ENCODE measurements around the gene LTB4R2. TPM values are rescaled to one million over a fixed set of nuclear protein-coding genes. Genes with fewer than 3 reads are reported as not detected.

The LTB4R2 gene
- total and polyA plus RNA-seq, 2 of the 8 experiments (the other 6 are each of a cell fraction or from before 2014, with no cell fraction given): 5.3 to 6.7 TPM

GRCh38 chr14:24304019-24304387 is 5.9 kb upstream of the LTB4R2 start:
- Histone ChIP-seq H3K36me3 (ENCODE audit: control insufficient read depth in 2 of 4, insufficient read depth in 4 of 4, low read length in 3 of 4) (peaks cover 29 to 42% (median 38%) of the 10 kb centered on the region in 4 experiments), H3K23ac (ENCODE audit: insufficient read length) (no peak overlapping the region), H4K20me1 (replicated peaks in 1 of 2; ENCODE audit: control insufficient read depth in 1 of 2, insufficient read depth in 2 of 2, low read length in 2 of 2) (peaks cover 0 to 4% of the 10 kb centered on the region in 2 experiments), H3K4me2 (ENCODE audit: insufficient read depth in 1 of 2, low read depth in 2 of 2, low read length in 2 of 2) (no peak overlapping the region), H3K56ac (replicated peaks; ENCODE audit: insufficient read length, low read depth, low read length) (no peak overlapping the region), H2AFZ (ENCODE audit: low read length) (no peak overlapping the region), H3K23me2 (ENCODE audit: low read depth, low read length) (peaks cover 6% of the 10 kb centered on the region), H4K5ac (ENCODE audit: insufficient read length, low read depth, low read length) (no peak overlapping the region), H3K18ac (ENCODE audit: extremely low read depth, low read length) (no peak overlapping the region), H3K9ac (replicated peaks in 1 of 4; ENCODE audit: extremely low read depth in 1 of 4, low read depth in 3 of 4, low read length in 3 of 4) (no peak overlapping the region), H2BK20ac (ENCODE audit: low read length) (no peak overlapping the region), H3K79me1 (ENCODE audit: low read depth, low read length) (peaks cover 5% of the 10 kb centered on the region; the same call in 1 of the 2 replicates), H3K79me2 (ENCODE audit: control insufficient read depth in 1 of 2, insufficient read depth in 2 of 2, low read length in 2 of 2) (peaks cover 4 to 13% of the 10 kb centered on the region in 2 experiments; a peak in 2 of 4 replicates), H2BK5ac (ENCODE audit: low read depth, low read length) (no peak overlapping the region), H4K8ac (ENCODE audit: extremely low read depth, insufficient read depth, low read length) (no peak overlapping the region), H3K27ac (ENCODE audit: low read depth, low read length) (no peak overlapping the region), H4K91ac (replicated peaks; ENCODE audit: insufficient read length, low read length) (no peak overlapping the region), H3K4me1 (replicated peaks in 1 of 4; ENCODE audit: control insufficient read depth in 3 of 4, insufficient read depth in 4 of 4, low read length in 3 of 4) (peaks cover 0 to 4% (median 1%) of the 10 kb centered on the region in 4 experiments; a peak in 4 of 7 replicates), H3K14ac (ENCODE audit: insufficient read length) (no peak overlapping the region), H2BK12ac (ENCODE audit: low read depth, low read length) (no peak overlapping the region), H3K4me3 (ENCODE audit: extremely low read depth in 1 of 4, insufficient read depth in 2 of 4, low read depth in 3 of 4, low read length in 4 of 4) (no peak overlapping the region), H3K4ac (replicated peaks; ENCODE audit: insufficient read length, low read depth, low read length) (no peak overlapping the region), H3K27me3 (replicated peaks in 1 of 4; ENCODE audit: control insufficient read depth in 3 of 4, extremely low read depth in 1 of 4, insufficient read depth in 3 of 4, low read length in 3 of 4) (no peaks in the 10 kb centered on the region), H3K9me3 (ENCODE audit: insufficient read depth in 2 of 2, low read depth in 1 of 2, low read length in 1 of 2) (no peaks in the 10 kb centered on the region; a peak in 1 of 4 replicates), H2AK5ac (ENCODE audit: low read depth, low read length) (no peak overlapping the region), H2BK15ac (ENCODE audit: low read length) (no peak overlapping the region), H2BK120ac (replicated peaks; ENCODE audit: low read depth, low read length) (no peak overlapping the region)
- no peak for FAIRE-seq
- POLR2A ChIA-PET (ENCODE audit: partially characterized antibody): interaction anchor here (1.1 to 1.5 kb wide), 2 partner anchors 10 to 57 kb away, joined by 3 to 5 read pairs; no protein-coding TSS in a partner anchor
- TF ChIP-seq ATF3 (IDR thresholded peaks at IDR 0.05; ENCODE audit: insufficient read depth, low read depth, low read length) (no peak), CTCF (IDR thresholded peaks at IDR 0.05; ENCODE audit: control extremely low read depth in 1 of 3, insufficient read depth in 1 of 3, low read depth in 1 of 3, low read length in 3 of 3) (no peak), CBX8 (IDR thresholded peaks at IDR 0.05; ENCODE audit: borderline replicate concordance, low read depth, low read length) (no peak), SRF (IDR thresholded peaks at IDR 0.05; ENCODE audit: low read depth, low read length) (no peak), TAF1 (IDR thresholded peaks at IDR 0.05; ENCODE audit: low read depth, low read length) (no peak), KDM5A (IDR thresholded peaks at IDR 0.05; ENCODE audit: low read length) (no peak)
- CTCF ChIA-PET (ENCODE audit: partially characterized antibody): interaction anchor here (1.0 to 15.8 kb wide), 4 partner anchors 8 to 41 kb away, joined by 3 to 173 read pairs (median 5); partner anchors contain the start of gene ADCY4
- WGBS, 2 experiments (ENCODE audit: extremely low coverage in 1 of 2, insufficient coverage in 1 of 2, insufficient read length in 1 of 2, insufficient replicate concordance in 2 of 2, low coverage in 1 of 2, low lambda C conversion rate in 2 of 2, missing lambda C conversion rate in 1 of 2): 95% methylated on average over 11 of the region's 11 CpGs; no CpG with 5 or more reads in 1 of the 2 experiments
- DNase-seq (ENCODE audit: low read depth in 1 of 2, low spot score in 2 of 2): no peak
